ENCODE data around the gene GATD1. TPM values are rescaled to one million over a fixed set of nuclear protein-coding genes. Genes with fewer than 3 reads are reported as not detected.

GATD1 gene
- total RNA-seq, 4 donors from 2014 or later = 27.2 to 68.2 (median 46.0) TPM

- H3K9me3 ChIP-seq = no peaks in the 10 kb centered on the region
- no peak overlapping the region for H3K4me3 ChIP-seq
- TF ChIP-seq CTCF (IDR thresholded peaks at IDR 0.05) = no peak
- TF ChIP-seq POLR2A (IDR thresholded peaks at IDR 0.05) = no peak
- TF ChIP-seq POLR2AphosphoS5 (IDR thresholded peaks at IDR 0.05) = no peak
- no peak for TF ChIP-seq EP300 (IDR thresholded peaks at IDR 0.05)
- peaks cover 4% of the 10 kb centered on the region for H3K36me3 ChIP-seq
- peak in 1 of 2 donors; percentile 64 for DNase-seq (ENCODE audit: low spot score in 2 of 2)
- no peak overlapping the region for H3K27ac ChIP-seq
- WGBS = 35% methylated on average over 12 of the region's 17 CpGs
- peaks cover 46% of the 10 kb centered on the region for H3K4me1 ChIP-seq
- peaks cover 5% of the 10 kb centered on the region for H3K27me3 ChIP-seq
These were observed 47.7 kb downstream of the GATD1 start for GRCh38 chr11:729492-730074.

- DNase-seq (ENCODE audit: low spot score in 2 of 2) = no peak
- H3K27me3 ChIP-seq = peaks cover 5% of the 10 kb centered on the region
- H3K9me3 ChIP-seq = no peaks in the 10 kb centered on the region
- 62% methylated on average over 3 of the region's 15 CpGs for WGBS
- H3K36me3 ChIP-seq = peaks cover 10% of the 10 kb centered on the region
- peaks cover 46% of the 10 kb centered on the region for H3K4me1 ChIP-seq
- H3K27ac ChIP-seq = no peak overlapping the region
- no peak overlapping the region for H3K4me3 ChIP-seq
- TF ChIP-seq POLR2A (IDR thresholded peaks at IDR 0.05) = no peak
- no peak for TF ChIP-seq CTCF (IDR thresholded peaks at IDR 0.05)
These were observed 48.3 kb downstream of the GATD1 start for GRCh38 chr11:728901-729491.

- no peaks in the 10 kb centered on the region for H3K9me3 ChIP-seq
- DNase-seq (ENCODE audit: low spot score in 2 of 2) = peak; percentile 89 to 91
- TF ChIP-seq POLR2AphosphoS5 (IDR thresholded peaks at IDR 0.05) = peak in 1 of 3 donors; percentile 64
- TF ChIP-seq EP300 (IDR thresholded peaks at IDR 0.05) = no peak
- TF ChIP-seq CTCF (IDR thresholded peaks at IDR 0.05) = peak; percentile 96
- H3K4me1 ChIP-seq = peaks cover 47% of the 10 kb centered on the region
- peaks cover 15% of the 10 kb centered on the region for H3K36me3 ChIP-seq
- H3K27ac ChIP-seq = peak overlapping the region; percentile 64
- H3K27me3 ChIP-seq = peaks cover 5% of the 10 kb centered on the region
- H3K4me3 ChIP-seq = no peak overlapping the region
- WGBS = 58% methylated on average over 7 of the region's 31 CpGs
These were observed 49.2 kb downstream of the GATD1 start for GRCh38 chr11:727859-728748.

GRCh38 chr11:727281-727701 lies 50.0 kb downstream of the GATD1 start:
- peaks cover 5% of the 10 kb centered on the region for H3K27me3 ChIP-seq
- peak in 1 of 2 donors; percentile 65 for DNase-seq (ENCODE audit: low spot score in 2 of 2)
- H3K4me3 ChIP-seq = no peak overlapping the region
- WGBS = 88% methylated on average over 5 of the region's 12 CpGs
- H3K9me3 ChIP-seq = no peaks in the 10 kb centered on the region
- H3K27ac ChIP-seq = peak overlapping the region; percentile 64
- peaks cover 50% of the 10 kb centered on the region for H3K4me1 ChIP-seq
- no peak for TF ChIP-seq POLR2A (IDR thresholded peaks at IDR 0.05)
- no peak for TF ChIP-seq EP300 (IDR thresholded peaks at IDR 0.05)
- no peak for TF ChIP-seq CTCF (IDR thresholded peaks at IDR 0.05)
- no peak for TF ChIP-seq POLR2AphosphoS5 (IDR thresholded peaks at IDR 0.05)
- H3K36me3 ChIP-seq = peaks cover 15% of the 10 kb centered on the region
